K562 (cell line): ENCODE results near the gene DALRD3. TPM values are rescaled to one million over a fixed set of nuclear protein-coding genes. Genes with fewer than 3 reads are reported as not detected.

Experiments
- CHD7 ChIP-seq: fragments of 200-600 bp; sonication (generic); IDR thresholded peaks from one replicate; pipeline ENCODE4 v1.6.1; 2012; ENCODE audit warnings: mild to moderate bottlenecking, low read depth, low read length, inconsistent platforms
- OTX1 ChIP-seq: fragments of 450-650 bp; formaldehyde crosslinking; IDR thresholded peaks from 2 replicates; pipeline ENCODE4 v1.4.0; 2022; ENCODE audit warnings: mild to moderate bottlenecking
- PTTG1 ChIP-seq: fragments of 450-650 bp; IDR thresholded peaks from 2 replicates; pipeline ENCODE4 v1.6.1; 2016; ENCODE audit warnings: low read depth, mild to moderate bottlenecking, missing genetic modification characterization, missing compliant biosample characterization
- WHSC1 ChIP-seq: IDR thresholded peaks from one replicate; pipeline ENCODE4 v1.6.1; 2012; ENCODE audit warnings: low read length, control low read depth, inconsistent platforms
- polyA plus RNA-seq, 8 experiments: library from polyadenylated mRNA; depleted of rRNA in 4 of 8; stranded (reverse) in 5 of 8; unstranded in 3 of 8; fragments of >200 nt; fragmentation: Nextera tagmentation in 2 of 8; fragmentation: Illumina TruSeq in 1 of 8; extraction: Ambion mirVana in 2 of 8; extraction: Trizol in 1 of 8; gene quantifications; 2 replicates each; pipeline versions ENCODE4 v1.2.1 to v1.2.3, GENCODE V29; 2011 to 2014; ENCODE audit warnings: inconsistent platforms in 1 of 8, missing spikeins in 1 of 8
- total RNA-seq, 7 experiments: library from RNA; depleted of rRNA in 6 of 7; stranded (reverse); fragments of >200 nt in 6 of 7; fragmentation: Illumina TruSeq in 2 of 7; extraction: Trizol in 2 of 7; gene quantifications; 2 replicates each; pipeline versions ENCODE4 v1.2.1 to v1.2.3, GENCODE V29; 2011 to 2021; ENCODE audit warnings: low replicate concordance in 1 of 7

Gene DALRD3
- total and polyA plus RNA-seq, 9 of the 15 experiments (the other 6 are each of a cell fraction or from before 2014, with no cell fraction given) = 6.6 to 31.3 (median 14.4) TPM

GRCh38 chr3:49005303-49005680, 13.1 kb downstream of the DALRD3 start (continued):
- no peak for TF ChIP-seq CHD7
- no peak for TF ChIP-seq OTX1 (CRISPR knock-in tag)
- no peak for TF ChIP-seq WHSC1
- no peak for TF ChIP-seq PTTG1
